ENCODE measurements around the gene MAFG. TPM values are rescaled to one million over a fixed set of nuclear protein-coding genes. Genes with fewer than 3 reads are reported as not detected.
A peak's percentile ranks its signal among the peaks of the same experiment; 100 is the strongest.

MAFG gene
- total and polyA plus RNA-seq, 2 of the 13 experiments (the other 11 are each of a cell fraction or from before 2014, with no cell fraction given) = 14.5 to 20.0 TPM

DNA sequence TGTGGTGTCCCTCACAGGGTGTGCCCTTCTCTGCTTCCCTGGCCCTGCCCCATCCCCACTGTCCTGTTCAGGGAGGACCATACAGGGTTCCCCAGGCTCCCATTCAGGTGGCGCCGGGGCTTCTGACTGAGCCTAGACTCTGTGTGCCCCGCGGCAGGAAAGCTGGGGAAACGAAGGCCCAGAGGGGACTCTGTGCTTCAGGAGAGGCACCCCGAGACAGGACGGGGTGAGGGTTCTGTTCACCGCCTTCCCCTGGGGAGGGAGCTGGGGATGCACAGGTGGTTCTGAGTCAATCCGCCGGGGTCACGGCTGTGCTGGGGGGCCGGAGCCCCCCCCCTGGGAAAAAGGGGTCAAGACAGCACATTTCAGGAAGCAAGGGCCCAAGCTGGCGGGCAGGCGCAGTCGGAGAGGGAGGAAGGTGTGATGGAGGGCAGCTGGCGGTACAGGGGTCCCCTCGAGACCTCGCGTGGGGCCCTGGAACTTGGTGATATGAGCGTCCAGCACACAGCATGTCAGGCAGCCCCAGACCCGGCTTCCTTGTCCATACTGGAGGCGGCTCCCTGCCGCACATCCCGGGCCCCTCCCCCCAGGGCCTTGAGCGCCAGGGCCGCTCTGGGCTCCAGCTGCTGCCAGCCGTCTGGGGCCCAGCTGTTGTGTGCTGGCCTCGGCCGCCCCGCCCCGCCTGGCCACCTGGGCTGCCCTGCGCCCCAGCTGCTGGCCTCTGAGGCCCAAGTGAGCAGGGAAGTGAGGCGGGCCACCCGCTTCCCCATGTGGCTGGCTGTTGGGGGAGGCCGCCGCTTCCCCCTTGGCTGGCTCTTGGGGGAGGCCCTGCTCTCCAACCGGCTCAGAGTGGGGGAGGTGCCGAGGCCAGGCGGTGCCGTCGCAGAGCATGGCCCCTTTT is 39.1 kb upstream of the MAFG start (continued):
- TF ChIP-seq, protein P1, sequence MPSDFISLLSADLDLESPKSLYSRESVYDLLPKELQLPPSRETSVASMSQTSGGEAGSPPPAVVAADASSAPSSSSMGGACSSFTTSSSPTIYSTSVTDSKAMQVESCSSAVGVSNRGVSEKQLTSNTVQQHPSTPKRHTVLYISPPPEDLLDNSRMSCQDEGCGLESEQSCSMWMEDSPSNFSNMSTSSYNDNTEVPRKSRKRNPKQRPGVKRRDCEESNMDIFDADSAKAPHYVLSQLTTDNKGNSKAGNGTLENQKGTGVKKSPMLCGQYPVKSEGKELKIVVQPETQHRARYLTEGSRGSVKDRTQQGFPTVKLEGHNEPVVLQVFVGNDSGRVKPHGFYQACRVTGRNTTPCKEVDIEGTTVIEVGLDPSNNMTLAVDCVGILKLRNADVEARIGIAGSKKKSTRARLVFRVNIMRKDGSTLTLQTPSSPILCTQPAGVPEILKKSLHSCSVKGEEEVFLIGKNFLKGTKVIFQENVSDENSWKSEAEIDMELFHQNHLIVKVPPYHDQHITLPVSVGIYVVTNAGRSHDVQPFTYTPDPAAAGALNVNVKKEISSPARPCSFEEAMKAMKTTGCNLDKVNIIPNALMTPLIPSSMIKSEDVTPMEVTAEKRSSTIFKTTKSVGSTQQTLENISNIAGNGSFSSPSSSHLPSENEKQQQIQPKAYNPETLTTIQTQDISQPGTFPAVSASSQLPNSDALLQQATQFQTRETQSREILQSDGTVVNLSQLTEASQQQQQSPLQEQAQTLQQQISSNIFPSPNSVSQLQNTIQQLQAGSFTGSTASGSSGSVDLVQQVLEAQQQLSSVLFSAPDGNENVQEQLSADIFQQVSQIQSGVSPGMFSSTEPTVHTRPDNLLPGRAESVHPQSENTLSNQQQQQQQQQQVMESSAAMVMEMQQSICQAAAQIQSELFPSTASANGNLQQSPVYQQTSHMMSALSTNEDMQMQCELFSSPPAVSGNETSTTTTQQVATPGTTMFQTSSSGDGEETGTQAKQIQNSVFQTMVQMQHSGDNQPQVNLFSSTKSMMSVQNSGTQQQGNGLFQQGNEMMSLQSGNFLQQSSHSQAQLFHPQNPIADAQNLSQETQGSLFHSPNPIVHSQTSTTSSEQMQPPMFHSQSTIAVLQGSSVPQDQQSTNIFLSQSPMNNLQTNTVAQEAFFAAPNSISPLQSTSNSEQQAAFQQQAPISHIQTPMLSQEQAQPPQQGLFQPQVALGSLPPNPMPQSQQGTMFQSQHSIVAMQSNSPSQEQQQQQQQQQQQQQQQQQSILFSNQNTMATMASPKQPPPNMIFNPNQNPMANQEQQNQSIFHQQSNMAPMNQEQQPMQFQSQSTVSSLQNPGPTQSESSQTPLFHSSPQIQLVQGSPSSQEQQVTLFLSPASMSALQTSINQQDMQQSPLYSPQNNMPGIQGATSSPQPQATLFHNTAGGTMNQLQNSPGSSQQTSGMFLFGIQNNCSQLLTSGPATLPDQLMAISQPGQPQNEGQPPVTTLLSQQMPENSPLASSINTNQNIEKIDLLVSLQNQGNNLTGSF (CRISPR knock-in tag; IDR thresholded peaks at IDR 0.05) = peak; percentile 9; the same call in 1 of the 2 replicates
- TF ChIP-seq ZBTB38 (CRISPR knock-in tag; IDR thresholded peaks at IDR 0.05) = peak; percentile 87
- TF ChIP-seq ZNF501 (CRISPR knock-in tag; IDR thresholded peaks at IDR 0.05) = peak; percentile 45; the same call in 1 of the 2 replicates
- 0 out of 2 replicates have a peak, but pooled peaks have one; percentile 33 for TF ChIP-seq ZNF335 (CRISPR knock-in tag; IDR thresholded peaks at IDR 0.05)
- TF ChIP-seq, protein P2, sequence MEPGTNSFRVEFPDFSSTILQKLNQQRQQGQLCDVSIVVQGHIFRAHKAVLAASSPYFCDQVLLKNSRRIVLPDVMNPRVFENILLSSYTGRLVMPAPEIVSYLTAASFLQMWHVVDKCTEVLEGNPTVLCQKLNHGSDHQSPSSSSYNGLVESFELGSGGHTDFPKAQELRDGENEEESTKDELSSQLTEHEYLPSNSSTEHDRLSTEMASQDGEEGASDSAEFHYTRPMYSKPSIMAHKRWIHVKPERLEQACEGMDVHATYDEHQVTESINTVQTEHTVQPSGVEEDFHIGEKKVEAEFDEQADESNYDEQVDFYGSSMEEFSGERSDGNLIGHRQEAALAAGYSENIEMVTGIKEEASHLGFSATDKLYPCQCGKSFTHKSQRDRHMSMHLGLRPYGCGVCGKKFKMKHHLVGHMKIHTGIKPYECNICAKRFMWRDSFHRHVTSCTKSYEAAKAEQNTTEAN (CRISPR knock-in tag; conservative IDR thresholded peaks at IDR 0.05) = peak; percentile 62; the same call in 1 of the 2 replicates
- TF ChIP-seq, protein P3, sequence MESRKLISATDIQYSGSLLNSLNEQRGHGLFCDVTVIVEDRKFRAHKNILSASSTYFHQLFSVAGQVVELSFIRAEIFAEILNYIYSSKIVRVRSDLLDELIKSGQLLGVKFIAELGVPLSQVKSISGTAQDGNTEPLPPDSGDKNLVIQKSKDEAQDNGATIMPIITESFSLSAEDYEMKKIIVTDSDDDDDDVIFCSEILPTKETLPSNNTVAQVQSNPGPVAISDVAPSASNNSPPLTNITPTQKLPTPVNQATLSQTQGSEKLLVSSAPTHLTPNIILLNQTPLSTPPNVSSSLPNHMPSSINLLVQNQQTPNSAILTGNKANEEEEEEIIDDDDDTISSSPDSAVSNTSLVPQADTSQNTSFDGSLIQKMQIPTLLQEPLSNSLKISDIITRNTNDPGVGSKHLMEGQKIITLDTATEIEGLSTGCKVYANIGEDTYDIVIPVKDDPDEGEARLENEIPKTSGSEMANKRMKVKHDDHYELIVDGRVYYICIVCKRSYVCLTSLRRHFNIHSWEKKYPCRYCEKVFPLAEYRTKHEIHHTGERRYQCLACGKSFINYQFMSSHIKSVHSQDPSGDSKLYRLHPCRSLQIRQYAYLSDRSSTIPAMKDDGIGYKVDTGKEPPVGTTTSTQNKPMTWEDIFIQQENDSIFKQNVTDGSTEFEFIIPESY (CRISPR knock-in tag; IDR thresholded peaks at IDR 0.05) = peak; percentile 89
- TF ChIP-seq ZNF550 (CRISPR knock-in tag; IDR thresholded peaks at IDR 0.05; ENCODE audit: borderline replicate concordance) = peak; percentile 32; the same call in 1 of the 2 replicates
- no peak for TF ChIP-seq ZNF510 (CRISPR knock-in tag; IDR thresholded peaks at IDR 0.05; ENCODE audit: low read depth)
- peak; percentile 90 for TF ChIP-seq RARA (CRISPR knock-in tag; IDR thresholded peaks at IDR 0.05)
- TF ChIP-seq ZNF614 (CRISPR knock-in tag; IDR thresholded peaks at IDR 0.05; ENCODE audit: borderline replicate concordance) = peak; percentile 93; the same call in 1 of the 2 replicates
- TF ChIP-seq ZNF746 (CRISPR knock-in tag; IDR thresholded peaks at IDR 0.05) = peak; percentile 94
- peak; percentile 97 for TF ChIP-seq ZSCAN30 (CRISPR knock-in tag; IDR thresholded peaks at IDR 0.05)
- TF ChIP-seq RARG (CRISPR knock-in tag; IDR thresholded peaks at IDR 0.05; ENCODE audit: low read depth) = no peak; the same call in 1 of the 2 replicates
- TF ChIP-seq, protein P4, sequence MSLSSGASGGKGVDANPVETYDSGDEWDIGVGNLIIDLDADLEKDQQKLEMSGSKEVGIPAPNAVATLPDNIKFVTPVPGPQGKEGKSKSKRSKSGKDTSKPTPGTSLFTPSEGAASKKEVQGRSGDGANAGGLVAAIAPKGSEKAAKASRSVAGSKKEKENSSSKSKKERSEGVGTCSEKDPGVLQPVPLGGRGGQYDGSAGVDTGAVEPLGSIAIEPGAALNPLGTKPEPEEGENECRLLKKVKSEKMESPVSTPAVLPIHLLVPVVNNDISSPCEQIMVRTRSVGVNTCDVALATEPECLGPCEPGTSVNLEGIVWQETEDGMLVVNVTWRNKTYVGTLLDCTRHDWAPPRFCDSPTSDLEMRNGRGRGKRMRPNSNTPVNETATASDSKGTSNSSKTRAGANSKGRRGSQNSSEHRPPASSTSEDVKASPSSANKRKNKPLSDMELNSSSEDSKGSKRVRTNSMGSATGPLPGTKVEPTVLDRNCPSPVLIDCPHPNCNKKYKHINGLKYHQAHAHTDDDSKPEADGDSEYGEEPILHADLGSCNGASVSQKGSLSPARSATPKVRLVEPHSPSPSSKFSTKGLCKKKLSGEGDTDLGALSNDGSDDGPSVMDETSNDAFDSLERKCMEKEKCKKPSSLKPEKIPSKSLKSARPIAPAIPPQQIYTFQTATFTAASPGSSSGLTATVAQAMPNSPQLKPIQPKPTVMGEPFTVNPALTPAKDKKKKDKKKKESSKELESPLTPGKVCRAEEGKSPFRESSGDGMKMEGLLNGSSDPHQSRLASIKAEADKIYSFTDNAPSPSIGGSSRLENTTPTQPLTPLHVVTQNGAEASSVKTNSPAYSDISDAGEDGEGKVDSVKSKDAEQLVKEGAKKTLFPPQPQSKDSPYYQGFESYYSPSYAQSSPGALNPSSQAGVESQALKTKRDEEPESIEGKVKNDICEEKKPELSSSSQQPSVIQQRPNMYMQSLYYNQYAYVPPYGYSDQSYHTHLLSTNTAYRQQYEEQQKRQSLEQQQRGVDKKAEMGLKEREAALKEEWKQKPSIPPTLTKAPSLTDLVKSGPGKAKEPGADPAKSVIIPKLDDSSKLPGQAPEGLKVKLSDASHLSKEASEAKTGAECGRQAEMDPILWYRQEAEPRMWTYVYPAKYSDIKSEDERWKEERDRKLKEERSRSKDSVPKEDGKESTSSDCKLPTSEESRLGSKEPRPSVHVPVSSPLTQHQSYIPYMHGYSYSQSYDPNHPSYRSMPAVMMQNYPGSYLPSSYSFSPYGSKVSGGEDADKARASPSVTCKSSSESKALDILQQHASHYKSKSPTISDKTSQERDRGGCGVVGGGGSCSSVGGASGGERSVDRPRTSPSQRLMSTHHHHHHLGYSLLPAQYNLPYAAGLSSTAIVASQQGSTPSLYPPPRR (CRISPR knock-in tag; IDR thresholded peaks at IDR 0.05; ENCODE audit: borderline replicate concordance) = peak; percentile 88

Measured in HepG2 (cell line).